GM12891 (cell line): ENCODE measurements around the gene PLPPR3.
"Not testable (repeated sequence)": the region's sequence is repeated elsewhere in the genome, so short reads cannot be mapped to it uniquely, and the experiment has no call there.

Source experiments
- DNase-seq: peaks from one replicate; pipeline ENCODE4 v3.0.0; 2011; ENCODE audit warnings: low spot score; ENCODE audit not compliant: insufficient read length
- FAIRE-seq: peaks from 2 replicates; lab custom pipeline; 2011; peaks lifted over from hg19 to GRCh38; lab: Jason Lieb, UNC
- PAX5 ChIP-seq: IDR thresholded peaks from 2 replicates; pipeline ENCODE4 v1.6.1; 2011; ENCODE audit warnings: low read length, moderate library complexity, mild to moderate bottlenecking; ENCODE audit not compliant: insufficient read depth, severe bottlenecking
- POLR2A ChIP-seq: IDR thresholded peaks from 2 replicates; pipeline ENCODE4 v1.6.1; 2011; ENCODE audit warnings: low read depth, low read length, control low read depth
- POLR2AphosphoS5 ChIP-seq: IDR thresholded peaks from 2 replicates; pipeline ENCODE4 v1.6.1; 2011; ENCODE audit warnings: low read depth, low read length, control low read depth
- POU2F2 ChIP-seq: IDR thresholded peaks from 2 replicates; pipeline ENCODE4 v1.6.1; 2011; ENCODE audit warnings: low read depth, mild to moderate bottlenecking, control low read depth, low read length, moderate library complexity
- SPI1 ChIP-seq: IDR thresholded peaks from 2 replicates; pipeline ENCODE4 v1.6.1; 2011; ENCODE audit warnings: low read depth, low read length, control low read depth
- TAF1 ChIP-seq: IDR thresholded peaks from 2 replicates; pipeline ENCODE4 v1.6.1; 2011; ENCODE audit warnings: low read depth, low read length, control low read depth

The PLPPR3 gene

GRCh38 chr19:853014-853585, 31.3 kb upstream of the PLPPR3 start:
- FAIRE-seq, result no peak
- DNase-seq, result no peak
- TF ChIP-seq POU2F2, result no peak

GRCh38 chr19:852136-853013, 30.6 kb upstream of the PLPPR3 start, which contains the start of gene ELANE:
TSS of gene ELANE (plus strand) at chr19:852303. CDS start at chr19:852329, 26 bp downstream.
- TF ChIP-seq POU2F2, result no peak
- TF ChIP-seq TAF1, result no peak
- TF ChIP-seq POLR2A, result no peak
- TF ChIP-seq SPI1, result no peak
- TF ChIP-seq PAX5, result no peak
- no peak for FAIRE-seq
- no peak for DNase-seq

DNA sequence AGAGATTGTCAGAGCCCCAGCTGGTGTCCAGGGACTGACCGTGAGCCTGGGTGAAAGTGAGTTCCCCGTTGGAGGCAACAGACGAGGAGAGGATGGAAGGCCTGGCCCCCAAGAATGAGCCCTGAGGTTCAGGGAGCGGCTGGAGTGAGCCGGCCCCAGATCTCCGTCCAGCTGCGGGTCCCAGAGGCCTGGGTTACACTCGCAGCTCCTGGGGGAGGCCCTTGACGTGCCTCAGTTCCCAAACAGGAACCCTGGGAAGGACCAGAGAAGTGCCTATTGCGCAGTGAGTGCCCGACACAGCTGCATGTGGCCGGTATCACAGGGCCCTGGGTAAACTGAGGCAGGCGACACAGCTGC, 29.2 kb upstream of the PLPPR3 start:
- no peak for DNase-seq
- no peak for TF ChIP-seq POLR2A
- no peak for TF ChIP-seq TAF1
- no peak for TF ChIP-seq POLR2AphosphoS5
- no peak for TF ChIP-seq POU2F2
- TF ChIP-seq SPI1, result no peak
- no peak for TF ChIP-seq PAX5
- no peak for FAIRE-seq

GRCh38 chr19:850221-850978, 28.6 kb upstream of the PLPPR3 start:
- FAIRE-seq (no peak), DNase-seq (no peak)
- TF ChIP-seq POU2F2 (no peak), TAF1 (no peak), PAX5 (no peak), POLR2AphosphoS5 (no peak), SPI1 (no peak), POLR2A (no peak)

DNA sequence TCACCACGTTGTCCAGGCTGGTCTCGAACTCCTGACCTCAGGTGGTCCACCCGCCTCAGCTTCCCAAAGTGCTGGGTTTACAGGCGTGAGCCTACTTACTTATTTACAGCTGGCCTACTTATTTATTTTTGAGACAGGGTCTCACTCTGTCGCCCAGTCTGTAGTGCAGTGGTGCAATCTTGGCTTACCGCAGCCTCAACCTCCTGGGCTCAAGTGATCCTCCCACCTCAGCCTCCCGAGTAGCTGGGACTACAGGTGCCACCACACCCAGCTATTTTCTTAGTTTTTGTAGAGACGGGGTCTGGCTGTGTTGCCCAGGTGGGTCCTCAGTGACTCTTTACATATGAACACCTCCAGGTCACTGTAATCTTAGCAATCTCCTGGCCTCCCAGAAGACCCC, 27.4 kb upstream of the PLPPR3 start:
- not testable (repeated sequence) for FAIRE-seq, DNase-seq

DNA sequence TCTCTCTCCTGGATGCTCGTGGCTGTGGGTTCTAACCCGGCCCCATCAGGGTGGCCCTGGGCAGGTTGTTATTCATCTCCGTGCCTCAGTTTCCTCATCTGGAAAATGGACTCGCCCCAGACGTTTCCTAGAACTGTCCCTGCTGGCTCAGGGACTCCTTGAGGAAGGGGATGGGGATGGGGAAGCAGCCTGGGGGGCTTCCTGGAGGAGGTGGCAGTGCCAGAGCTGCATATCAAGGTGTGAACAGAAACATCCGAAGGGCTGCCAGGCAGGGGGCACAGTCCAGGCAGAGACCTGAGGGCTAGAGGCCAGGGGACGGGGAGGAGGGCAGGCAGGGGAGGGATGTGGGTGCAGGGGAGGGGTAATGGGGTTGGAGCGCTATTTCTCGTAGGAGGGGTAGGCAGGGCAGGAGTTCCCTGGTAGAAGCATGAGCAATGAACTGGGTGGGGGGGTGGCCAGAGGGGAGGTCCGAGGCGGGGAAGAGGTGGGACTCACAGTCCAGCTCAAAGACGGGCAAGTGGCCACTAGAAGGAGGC, 26.7 kb upstream of the PLPPR3 start:
- DNase-seq (no peak), FAIRE-seq (no peak)

GRCh38 chr19:845707-846521, 24.2 kb upstream of the PLPPR3 start:
- FAIRE-seq (no peak), DNase-seq (no peak)
- TF ChIP-seq TAF1, result no peak
- no peak for TF ChIP-seq POLR2A
- no peak for TF ChIP-seq POLR2AphosphoS5
- no peak for TF ChIP-seq POU2F2
- TF ChIP-seq SPI1, result no peak
- no peak for TF ChIP-seq PAX5

More for the DNA sequence above, 26.7 kb upstream of the PLPPR3 start:
- TF ChIP-seq SPI1 (no peak), PAX5 (no peak), POLR2A (no peak), POU2F2 (no peak), POLR2AphosphoS5 (no peak), TAF1 (no peak)

GRCh38 chr19:844546-844971, 22.8 kb upstream of the PLPPR3 start:
- no peak for TF ChIP-seq POU2F2
- TF ChIP-seq TAF1, result no peak
- TF ChIP-seq POLR2A, result no peak
- no peak for TF ChIP-seq POLR2AphosphoS5
- peak; percentile 54 for FAIRE-seq
- DNase-seq, result no peak

GRCh38 chr19:843836-844545, 22.2 kb upstream of the PLPPR3 start:
- DNase-seq, result no peak
- FAIRE-seq, result no peak
- TF ChIP-seq SPI1, result no peak
- no peak for TF ChIP-seq POU2F2
- no peak for TF ChIP-seq TAF1
- TF ChIP-seq PAX5, result no peak
- no peak for TF ChIP-seq POLR2A
